IPS DF 19.7 (cell line): ENCODE data around the gene LIPE.

Experiments used
- DNase-seq: peaks from one replicate; pipeline ENCODE4 v3.0.0-alpha.2; 2013; ENCODE audit warnings: low read depth, low spot score

The LIPE gene

GRCh38 chr19:42353341-42354015, 73.7 kb downstream of the LIPE start:
- DNase-seq: no peak

DNA sequence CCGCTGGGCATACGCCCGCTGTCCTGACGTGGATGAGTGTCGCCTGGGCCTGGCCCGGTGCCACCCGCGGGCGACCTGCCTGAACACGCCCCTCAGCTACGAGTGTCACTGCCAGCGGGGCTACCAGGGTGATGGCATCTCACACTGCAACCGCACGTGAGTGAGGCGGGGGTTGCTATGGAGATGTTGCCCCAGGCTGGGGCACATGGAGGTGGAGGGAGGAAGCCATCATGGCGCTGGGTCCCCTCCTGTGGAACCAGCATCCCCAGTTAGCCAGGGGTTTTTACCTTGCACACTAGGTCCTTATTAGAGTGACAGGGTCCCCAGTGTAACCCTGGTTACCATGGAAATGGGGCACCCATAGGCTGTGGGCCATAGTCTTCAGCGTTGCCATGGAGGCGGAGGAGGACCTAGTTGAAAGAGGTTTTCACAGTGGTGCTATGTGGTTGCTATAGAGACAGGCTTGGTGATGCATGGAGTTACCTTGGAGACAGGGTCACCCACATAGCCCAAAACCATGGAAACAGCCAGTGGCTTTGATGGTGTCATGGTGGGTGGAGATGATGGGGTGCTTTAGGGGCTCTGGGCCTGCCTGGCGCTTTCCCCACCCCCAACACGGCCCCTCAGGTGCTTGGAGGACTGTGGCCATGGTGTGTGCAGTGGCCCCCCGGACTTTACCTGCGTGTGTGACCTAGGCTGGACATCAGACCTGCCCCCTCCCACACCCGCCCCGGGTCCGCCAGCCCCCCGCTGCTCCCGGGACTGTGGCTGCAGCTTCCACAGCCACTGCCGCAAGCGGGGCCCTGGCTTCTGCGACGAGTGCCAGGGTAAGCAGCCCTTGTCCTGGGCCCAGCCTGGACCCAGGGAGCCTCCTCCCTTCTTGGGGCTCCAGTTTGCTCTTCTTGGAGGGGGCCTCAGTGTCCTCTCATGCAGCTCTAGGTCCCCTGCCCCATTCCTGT, 74.6 kb downstream of the LIPE start:
- DNase-seq: no peak
